ENCODE data around the gene GLDC. TPM values are rescaled to one million over a fixed set of nuclear protein-coding genes. Genes with fewer than 3 reads are reported as not detected.

GLDC gene
- total RNA-seq, 1 experiment from 2014 or later, result 1.5 TPM

DNA sequence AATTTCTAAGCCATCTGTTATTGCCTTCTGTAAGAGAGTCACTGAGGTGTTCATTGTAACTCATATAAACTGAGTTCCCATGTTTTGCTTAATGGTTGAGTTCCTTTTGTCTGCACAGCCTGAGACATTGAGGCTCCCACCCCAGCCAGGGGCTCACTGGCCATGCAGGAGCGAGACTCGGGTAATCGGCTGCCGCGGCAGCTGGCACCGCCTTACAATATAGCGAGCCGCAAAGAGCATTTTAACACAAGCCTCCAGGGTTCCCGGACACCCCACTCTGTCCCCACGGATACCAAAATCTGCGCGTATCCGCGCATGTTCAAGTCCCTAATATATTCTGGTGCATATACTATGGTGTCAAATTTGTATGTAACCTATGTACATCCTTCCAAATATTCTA is 24.4 kb upstream of the GLDC start:
- H3K9me3 ChIP-seq (ENCODE audit: insufficient read depth, low read depth), result no peaks in the 10 kb centered on the region
- no peak overlapping the region for H2AFZ ChIP-seq
- ChIA-PET POLR2A (ENCODE audit: unreplicated experiment) (no interaction called here), CTCF (no interaction called here)
- H4K20me1 ChIP-seq (ENCODE audit: insufficient read depth), result no peaks in the 10 kb centered on the region
- intact Hi-C loops (cut with micrococcal nuclease; ENCODE audit: unreplicated experiment), result loop anchor here (10.0 kb wide), 1 partner anchor 85 kb away; no protein-coding TSS in a partner anchor
- no peak overlapping the region for H3K4me2 ChIP-seq
- no peak for DNase-seq
- H3K36me3 ChIP-seq (ENCODE audit: low read depth), result no peaks in the 10 kb centered on the region
- 0 out of 2 replicates have a peak, but pooled peaks cover 4% of the 10 kb centered on the region for H3F3A ChIP-seq (ENCODE audit: insufficient read depth, low read depth)
- no peaks in the 10 kb centered on the region for H3K79me2 ChIP-seq (ENCODE audit: low read depth)
- H3K4me1 ChIP-seq (replicated peaks; ENCODE audit: insufficient read depth), result peaks cover 5% of the 10 kb centered on the region
- no peak overlapping the region for H3K27ac ChIP-seq
- no peaks in the 10 kb centered on the region for H3K9me2 ChIP-seq (ENCODE audit: insufficient read depth)
- H3K4me3 ChIP-seq, result no peak overlapping the region
- no peaks in the 10 kb centered on the region for H3K27me3 ChIP-seq (ENCODE audit: insufficient read depth, low read depth)
- no TSS peak for BruUV-seq (replicated peaks)
- no peak for TF ChIP-seq EZH2 (IDR thresholded peaks at IDR 0.05; ENCODE audit: low read depth)
- TF ChIP-seq, protein P1, sequence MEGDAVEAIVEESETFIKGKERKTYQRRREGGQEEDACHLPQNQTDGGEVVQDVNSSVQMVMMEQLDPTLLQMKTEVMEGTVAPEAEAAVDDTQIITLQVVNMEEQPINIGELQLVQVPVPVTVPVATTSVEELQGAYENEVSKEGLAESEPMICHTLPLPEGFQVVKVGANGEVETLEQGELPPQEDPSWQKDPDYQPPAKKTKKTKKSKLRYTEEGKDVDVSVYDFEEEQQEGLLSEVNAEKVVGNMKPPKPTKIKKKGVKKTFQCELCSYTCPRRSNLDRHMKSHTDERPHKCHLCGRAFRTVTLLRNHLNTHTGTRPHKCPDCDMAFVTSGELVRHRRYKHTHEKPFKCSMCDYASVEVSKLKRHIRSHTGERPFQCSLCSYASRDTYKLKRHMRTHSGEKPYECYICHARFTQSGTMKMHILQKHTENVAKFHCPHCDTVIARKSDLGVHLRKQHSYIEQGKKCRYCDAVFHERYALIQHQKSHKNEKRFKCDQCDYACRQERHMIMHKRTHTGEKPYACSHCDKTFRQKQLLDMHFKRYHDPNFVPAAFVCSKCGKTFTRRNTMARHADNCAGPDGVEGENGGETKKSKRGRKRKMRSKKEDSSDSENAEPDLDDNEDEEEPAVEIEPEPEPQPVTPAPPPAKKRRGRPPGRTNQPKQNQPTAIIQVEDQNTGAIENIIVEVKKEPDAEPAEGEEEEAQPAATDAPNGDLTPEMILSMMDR (conservative IDR thresholded peaks at IDR 0.05), result no peak

DNA sequence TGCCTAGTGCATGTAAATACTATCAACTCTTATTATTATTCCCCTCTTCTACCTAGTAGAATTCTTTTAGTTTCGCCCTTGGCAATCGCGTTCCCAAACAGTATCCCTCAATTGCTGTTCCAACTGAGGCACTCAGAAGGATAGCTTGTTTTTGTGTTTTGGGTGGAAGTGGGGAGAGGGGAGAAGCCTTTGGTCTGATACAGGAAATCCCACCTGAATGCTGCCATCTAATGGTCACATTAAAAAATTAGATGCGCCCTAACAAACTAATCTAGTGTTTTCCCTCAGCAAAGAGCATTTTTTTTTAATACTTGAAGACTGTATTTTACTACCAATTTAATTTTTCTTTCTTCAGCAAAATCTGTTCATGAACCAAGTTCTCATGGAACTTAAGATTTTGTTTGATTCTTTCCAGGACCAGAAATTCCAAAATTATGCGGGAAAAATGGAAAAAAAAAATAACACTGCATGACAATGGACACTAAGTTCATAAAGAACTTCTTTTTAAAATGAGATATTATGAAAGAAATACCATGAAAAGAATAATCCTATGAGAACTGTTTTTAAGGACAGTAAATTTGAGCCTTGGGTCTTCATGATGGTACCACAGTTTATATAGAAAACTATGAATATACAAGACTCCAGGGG is 22.2 kb upstream of the GLDC start:
- Histone ChIP-seq H3K4me2 (no peak overlapping the region), H3K79me2 (ENCODE audit: low read depth) (no peaks in the 10 kb centered on the region), H3K27ac (no peak overlapping the region), H4K20me1 (ENCODE audit: insufficient read depth) (no peaks in the 10 kb centered on the region), H2AFZ (no peak overlapping the region), H3K27me3 (ENCODE audit: insufficient read depth, low read depth) (no peaks in the 10 kb centered on the region), H3K4me1 (replicated peaks; ENCODE audit: insufficient read depth) (peaks cover 15% of the 10 kb centered on the region), H3F3A (ENCODE audit: insufficient read depth, low read depth) (0 out of 2 replicates have a peak, but pooled peaks cover 4% of the 10 kb centered on the region), H3K9me3 (ENCODE audit: insufficient read depth, low read depth) (no peaks in the 10 kb centered on the region), H3K36me3 (ENCODE audit: low read depth) (no peaks in the 10 kb centered on the region), H3K9me2 (ENCODE audit: insufficient read depth) (no peaks in the 10 kb centered on the region), H3K4me3 (no peak overlapping the region)
- CTCF ChIA-PET, result interaction anchor here (0.5 to 0.7 kb wide), 3 partner anchors 8 to 833 kb away, joined by 3 to 10 read pairs (median 4); no protein-coding TSS in a partner anchor
- no peak for TF ChIP-seq EZH2 (IDR thresholded peaks at IDR 0.05; ENCODE audit: low read depth)
- TF ChIP-seq, protein P1 (conservative IDR thresholded peaks at IDR 0.05), result peak; percentile 69
- intact Hi-C loops (cut with micrococcal nuclease; ENCODE audit: unreplicated experiment), result loop anchor here (1.0 to 10.0 kb wide), 2 partner anchors 83 to 313 kb away; no protein-coding TSS in a partner anchor
- DNase-seq, result no peak
- POLR2A ChIA-PET (ENCODE audit: unreplicated experiment), result no interaction called here
- no TSS peak for BruUV-seq (replicated peaks)

DNA sequence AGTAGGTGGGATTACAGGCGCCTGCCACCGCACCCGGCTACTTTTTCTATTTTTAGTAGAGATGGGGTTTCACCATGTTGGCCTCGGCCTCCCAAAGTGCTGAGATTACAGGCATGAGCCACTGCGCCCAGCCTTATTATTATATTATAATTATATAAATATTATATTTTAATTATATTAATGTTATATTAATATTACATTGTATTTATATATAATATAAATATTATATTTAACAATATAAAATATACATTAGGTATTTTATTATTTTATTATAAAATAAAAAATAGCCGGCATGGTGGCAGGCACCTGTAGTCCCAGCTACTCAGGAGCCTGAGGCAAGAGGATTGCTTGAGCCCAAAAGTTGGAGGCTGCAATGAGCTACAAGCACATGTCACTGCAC is 21.6 kb upstream of the GLDC start:
- Histone ChIP-seq H3K27me3 (ENCODE audit: insufficient read depth, low read depth) (no peaks in the 10 kb centered on the region), H3K4me2 (no peak overlapping the region), H3K9me3 (ENCODE audit: insufficient read depth, low read depth) (no peaks in the 10 kb centered on the region), H3K4me3 (no peak overlapping the region), H3K9me2 (ENCODE audit: insufficient read depth) (no peaks in the 10 kb centered on the region), H3K4me1 (replicated peaks; ENCODE audit: insufficient read depth) (peaks cover 15% of the 10 kb centered on the region), H3K27ac (no peak overlapping the region), H2AFZ (no peak overlapping the region), H3F3A (ENCODE audit: insufficient read depth, low read depth) (0 out of 2 replicates have a peak, but pooled peaks cover 4% of the 10 kb centered on the region), H3K36me3 (ENCODE audit: low read depth) (no peaks in the 10 kb centered on the region), H4K20me1 (ENCODE audit: insufficient read depth) (no peaks in the 10 kb centered on the region), H3K79me2 (ENCODE audit: low read depth) (no peaks in the 10 kb centered on the region)
- CTCF ChIA-PET, result interaction anchor here (0.5 to 0.7 kb wide), 3 partner anchors 8 to 832 kb away, joined by 3 to 10 read pairs (median 4); no protein-coding TSS in a partner anchor
- POLR2A ChIA-PET (ENCODE audit: unreplicated experiment), result no interaction called here
- no peak for TF ChIP-seq EZH2 (IDR thresholded peaks at IDR 0.05; ENCODE audit: low read depth)
- TF ChIP-seq, protein P1 (conservative IDR thresholded peaks at IDR 0.05), result no peak
- intact Hi-C loops (cut with micrococcal nuclease; ENCODE audit: unreplicated experiment), result loop anchor here (1.0 to 10.0 kb wide), 2 partner anchors 82 to 313 kb away; no protein-coding TSS in a partner anchor
- no peak for DNase-seq
- no TSS peak for BruUV-seq (replicated peaks)
